HG03135 (cell line): ENCODE data around the gene FAM174C.
"Not testable (repeated sequence)": the region's sequence is repeated elsewhere in the genome, so short reads cannot be mapped to it uniquely, and the experiment has no call there.

Source experiments
- ATAC-seq: cut with Tn5 transposase; IDR thresholded peaks from one replicate; pipeline ENCODE4 v1.9.1; 2021; ENCODE audit warnings: mild to moderate bottlenecking, moderate library complexity; ENCODE audit not compliant: unreplicated experiment

FAM174C gene

GRCh38 chr19:1237027-1237659 lies 38.2 kb upstream of the FAM174C start:
- no peak for ATAC-seq

GRCh38 chr19:1237754-1238368 lies 37.5 kb upstream of the FAM174C start, which contains the start of gene CBARP:
Gene CBARP (minus strand): TSS chr19:1238005. CDS start chr19:1236100, 1,905 bp downstream.
- no peak for ATAC-seq

GRCh38 chr19:1238369-1239303 lies 36.7 kb upstream of the FAM174C start:
- ATAC-seq, result no peak

- ATAC-seq, result no peak
Observed at GRCh38 chr19:1239420-1239795, 35.9 kb upstream of the FAM174C start.

- peak; percentile 25 for ATAC-seq
Observed at GRCh38 chr19:1239796-1240737, 35.3 kb upstream of the FAM174C start.

- no peak for ATAC-seq
Observed at GRCh38 chr19:1240925-1241324, 34.4 kb upstream of the FAM174C start.

GRCh38 chr19:1241417-1242095 lies 33.8 kb upstream of the FAM174C start, which contains the start of gene ATP5F1D:
Gene ATP5F1D (plus strand): TSS chr19:1241751. CDS start chr19:1241851, 100 bp downstream.
- ATAC-seq, result peak; percentile 49

- no peak for ATAC-seq
Observed at GRCh38 chr19:1243768-1244692, 31.3 kb upstream of the FAM174C start.

GRCh38 chr19:1244693-1245451 lies 30.5 kb upstream of the FAM174C start:
- ATAC-seq, result no peak

GRCh38 chr19:1245494-1246264 lies 29.7 kb upstream of the FAM174C start:
- ATAC-seq, result no peak

GRCh38 chr19:1246265-1247087 lies 28.9 kb upstream of the FAM174C start:
- not testable (repeated sequence) for ATAC-seq

GRCh38 chr19:1247748-1248138 lies 27.6 kb upstream of the FAM174C start:
- ATAC-seq, result no peak

- peak; percentile 10 for ATAC-seq
Observed at GRCh38 chr19:1248139-1248785, 27.1 kb upstream of the FAM174C start, which contains the start of gene MIDN. Gene MIDN (plus strand): TSS chr19:1248583. CDS start chr19:1250297, 1,714 bp downstream.

GRCh38 chr19:1248786-1249297 lies 26.5 kb upstream of the FAM174C start:
- ATAC-seq, result peak; percentile 28

GRCh38 chr19:1249298-1249989 lies 25.9 kb upstream of the FAM174C start:
- ATAC-seq, result peak; percentile 36
